Tibial nerve (tissue), 4 donors: Measurements from ENCODE around the gene SMAD1.

ENCODE experiments used
- CTCF ChIP-seq, 5 experiments: fragments of 200-600 bp in 3 of 5; fragments of 450-650 bp in 2 of 5; sonication (generic) in 3 of 5; IDR thresholded peaks; one replicate each; pipeline ENCODE4 v1.5.1; 2016 to 2019; ENCODE audit warnings: antibody characterized with exemption in 5 of 5, mild to moderate bottlenecking in 3 of 5, moderate library complexity in 2 of 5
- EP300 ChIP-seq, 2 donors: sonication (generic); formaldehyde crosslinking; IDR thresholded peaks; one replicate each; pipeline ENCODE4 v1.6.1; 2017; ENCODE audit warnings: antibody characterized with exemption in 2 of 2, mild to moderate bottlenecking in 1 of 2
- POLR2A ChIP-seq, 2 donors: fragments of 450-650 bp; IDR thresholded peaks; one replicate each; pipeline ENCODE4 v1.6.1; 2017; ENCODE audit warnings: antibody characterized with exemption in 2 of 2, mild to moderate bottlenecking in 2 of 2, moderate library complexity in 2 of 2

- TF ChIP-seq EP300 (IDR thresholded peaks at IDR 0.05) (no peak), POLR2A (IDR thresholded peaks at IDR 0.05) (no peak), CTCF (IDR thresholded peaks at IDR 0.05) (no peak)
Measured at GRCh38 chr4:145492376-145492775, 10.7 kb downstream of the SMAD1 start.
